H9 (cell line): ENCODE data around the gene ACTR8. TPM values are rescaled to one million over a fixed set of nuclear protein-coding genes. Genes with fewer than 3 reads are reported as not detected.

Source experiments
- DNase-seq: peaks from one replicate; pipeline ENCODE4 v3.0.0-alpha.2; 2017
- H2AFZ ChIP-seq: one replicate; pipeline ENCODE4 v1.6.1; 2013; ENCODE audit warnings: mild to moderate bottlenecking, low read length, control low read depth, moderate library complexity
- H2AK5ac ChIP-seq: 2 replicates; pipeline ENCODE4 v1.6.1; 2013; ENCODE audit warnings: low read length, control low read depth, mixed read lengths; ENCODE audit not compliant: insufficient read length
- H2BK120ac ChIP-seq: one replicate; pipeline ENCODE4 v1.6.1; 2013; ENCODE audit warnings: low read depth, mild to moderate bottlenecking, low read length, control low read depth, inconsistent platforms; ENCODE audit not compliant: poor library complexity, severe bottlenecking
- H2BK12ac ChIP-seq: 2 replicates; pipeline ENCODE4 v1.6.1; 2013; ENCODE audit warnings: low read length, control low read depth, mixed read lengths, low read depth; ENCODE audit not compliant: insufficient read length
- H2BK15ac ChIP-seq: 2 replicates; pipeline ENCODE4 v1.6.1; 2013; ENCODE audit warnings: low read depth, low read length, control low read depth
- H2BK20ac ChIP-seq: one replicate; pipeline ENCODE4 v1.6.1; 2013; ENCODE audit warnings: low read depth, mild to moderate bottlenecking, low read length, control low read depth, inconsistent platforms; ENCODE audit not compliant: poor library complexity, severe bottlenecking
- H2BK5ac ChIP-seq: 2 replicates; pipeline ENCODE4 v1.6.1; 2013; ENCODE audit warnings: low read length, control low read depth, mixed read lengths; ENCODE audit not compliant: insufficient read length
- H3K14ac ChIP-seq: 2 replicates; pipeline ENCODE4 v1.6.1; 2013; ENCODE audit warnings: low read length, control low read depth; ENCODE audit not compliant: insufficient read depth
- H3K18ac ChIP-seq: 2 replicates; pipeline ENCODE4 v1.6.1; 2013; ENCODE audit warnings: low read depth, mild to moderate bottlenecking, mixed read lengths, low read length, control low read depth; ENCODE audit not compliant: insufficient read length
- H3K23ac ChIP-seq: 2 replicates; pipeline ENCODE4 v1.6.1; 2013; ENCODE audit warnings: low read length, control low read depth, mixed read lengths, low read depth; ENCODE audit not compliant: insufficient read length
- H3K23me2 ChIP-seq: 2 replicates; pipeline ENCODE4 v1.6.1; 2013; ENCODE audit warnings: low read depth, mild to moderate bottlenecking, mixed read lengths, low read length, control low read depth; ENCODE audit not compliant: insufficient read length, poor library complexity, severe bottlenecking
- H3K27ac ChIP-seq: 2 replicates; pipeline ENCODE4 v1.5.1; 2013; ENCODE audit warnings: low read length, control low read depth, mixed read lengths, low read depth; ENCODE audit not compliant: insufficient read length
- H3K27me3 ChIP-seq: 2 replicates; pipeline ENCODE4 v1.6.1; 2013; ENCODE audit warnings: low read length, control low read depth, inconsistent platforms; ENCODE audit not compliant: insufficient read depth
- H3K4ac ChIP-seq: 2 replicates; pipeline ENCODE4 v1.6.1; 2013; ENCODE audit warnings: low read depth, mild to moderate bottlenecking, control low read depth, inconsistent platforms, low read length, moderate library complexity
- H3K4me1 ChIP-seq: 2 replicates; pipeline ENCODE4 v1.6.1; 2013; ENCODE audit warnings: low read length, control low read depth, inconsistent platforms; ENCODE audit not compliant: insufficient read depth
- H3K4me2 ChIP-seq: 2 replicates; pipeline ENCODE4 v1.6.1; 2013; ENCODE audit warnings: low read length, control low read depth, mixed read lengths; ENCODE audit not compliant: insufficient read length, insufficient read depth
- H3K56ac ChIP-seq: 2 replicates; pipeline ENCODE4 v1.6.1; 2013; ENCODE audit warnings: low read depth, mild to moderate bottlenecking, mixed read lengths, low read length, control low read depth; ENCODE audit not compliant: insufficient read length
- H3K79me1 ChIP-seq: 2 replicates; pipeline ENCODE4 v1.6.1; 2013; ENCODE audit warnings: low read depth, mild to moderate bottlenecking, moderate library complexity, low read length, control low read depth, inconsistent platforms; ENCODE audit not compliant: insufficient read depth, poor library complexity, severe bottlenecking
- H3K79me2 ChIP-seq: 2 replicates; pipeline ENCODE4 v1.6.1; 2013; ENCODE audit warnings: low read length, control low read depth, inconsistent platforms; ENCODE audit not compliant: insufficient read depth
- H3K9ac ChIP-seq: 2 replicates; pipeline ENCODE4 v1.6.1; 2013; ENCODE audit warnings: low read length, control low read depth, mixed read lengths; ENCODE audit not compliant: insufficient read length; ENCODE audit errors: extremely low read depth
- H3K9me3 ChIP-seq: one replicate; pipeline ENCODE4 v1.6.1; 2013; ENCODE audit warnings: low read depth, low read length, inconsistent platforms; ENCODE audit not compliant: control insufficient read depth
- H3T11ph ChIP-seq: one replicate; pipeline ENCODE4 v1.6.1; 2013; ENCODE audit warnings: mild to moderate bottlenecking, low read length, control low read depth, inconsistent platforms
- H4K20me1 ChIP-seq: one replicate; pipeline ENCODE4 v1.6.1; 2013; ENCODE audit not compliant: control insufficient read depth, insufficient read length, insufficient read depth
- H4K5ac ChIP-seq: 2 replicates; pipeline ENCODE4 v1.6.1; 2013; ENCODE audit warnings: low read depth, mild to moderate bottlenecking, mixed read lengths, low read length, control low read depth; ENCODE audit not compliant: insufficient read length
- H4K8ac ChIP-seq: replicated peaks from 2 replicates; pipeline ENCODE4 v1.6.1; 2013; ENCODE audit warnings: low read length, control low read depth, mixed read lengths, low read depth; ENCODE audit not compliant: insufficient read length
- H4K91ac ChIP-seq: 2 replicates; pipeline ENCODE4 v1.6.1; 2013; ENCODE audit warnings: low read depth, mild to moderate bottlenecking, moderate library complexity, mixed read lengths, low read length, control low read depth; ENCODE audit not compliant: insufficient read length
- H3K27ac Mint-ChIP-seq, 3 experiments: 2 replicates in 2 of 3; 3 replicates in 1 of 3; pipeline ENCODE4 v1.8.0; 2020 to 2021; ENCODE audit warnings: mixed read lengths in 3 of 3, mild to moderate bottlenecking in 1 of 3, moderate library complexity in 1 of 3
- H3K27me3 Mint-ChIP-seq: 2 replicates; pipeline ENCODE4 v1.8.0; 2021; ENCODE audit warnings: low read depth, mild to moderate bottlenecking, moderate library complexity, mixed read lengths
- H3K36me3 Mint-ChIP-seq, 3 experiments: 2 replicates in 2 of 3; 3 replicates in 1 of 3; pipeline ENCODE4 v1.8.0; 2020 to 2021; ENCODE audit warnings: low read depth in 3 of 3, mixed read lengths in 3 of 3; ENCODE audit not compliant: insufficient read depth in 1 of 3
- H3K4me1 Mint-ChIP-seq, 2 experiments: 2 replicates each; pipeline ENCODE4 v1.8.0; 2020; ENCODE audit warnings: mixed read lengths in 2 of 2
- H3K4me3 Mint-ChIP-seq, 2 experiments: 2 replicates in 1 of 2; 3 replicates in 1 of 2; pipeline ENCODE4 v1.8.0; 2020 to 2021; ENCODE audit warnings: mild to moderate bottlenecking in 2 of 2, mixed read lengths in 2 of 2, moderate library complexity in 1 of 2
- H3K9me3 Mint-ChIP-seq, 2 experiments: 2 replicates in 1 of 2; 3 replicates in 1 of 2; pipeline ENCODE4 v1.8.0; 2020; ENCODE audit warnings: mild to moderate bottlenecking in 2 of 2, mixed read lengths in 2 of 2, moderate library complexity in 1 of 2
- total RNA-seq: library from RNA; stranded (reverse); gene quantifications from 2 replicates; pipeline ENCODE4 v1.2.1, GENCODE V29; 2021
- TF ChIP-seq, protein P1 (sequence below): fragments of 200-600 bp; sonication (generic); conservative IDR thresholded peaks from 3 replicates; pipeline ENCODE4 v1.8.0; 2021; ENCODE audit warnings: antibody characterized with exemption, mild to moderate bottlenecking

Gene ACTR8
- total RNA-seq, 1 experiment from 2014 or later = 39.2 TPM

DNA sequence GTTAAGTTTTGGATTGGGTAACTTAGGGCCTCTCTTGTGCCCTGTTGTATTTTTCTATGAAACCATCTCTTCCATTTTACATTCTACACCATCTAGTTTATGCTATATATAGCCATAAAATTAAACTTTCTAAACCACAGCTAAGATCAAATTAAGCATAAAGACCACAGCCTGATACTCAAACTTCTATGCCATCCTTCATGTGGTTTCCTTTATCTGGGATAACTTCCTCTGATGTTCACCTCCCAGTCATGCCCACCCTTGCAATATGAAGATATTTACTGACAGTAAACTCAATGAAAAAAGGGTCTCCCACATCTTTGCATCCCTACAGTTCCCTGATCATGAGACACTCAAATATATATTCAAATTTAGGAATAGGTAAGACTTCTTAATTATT is 5.5 kb upstream of the ACTR8 start:
- no peak overlapping the region for H3K56ac ChIP-seq
- H3K9ac ChIP-seq = no peak overlapping the region
- H4K91ac ChIP-seq = no peak overlapping the region
- peaks cover 2% of the 10 kb centered on the region; the same call in 1 of the 2 replicates for H3K4me1 ChIP-seq
- H3K27ac Mint-ChIP-seq = no peak overlapping the region
- no peak overlapping the region for H2BK20ac ChIP-seq
- H3K27me3 ChIP-seq = no peaks in the 10 kb centered on the region
- no peak overlapping the region for H4K5ac ChIP-seq
- H3K23me2 ChIP-seq = peaks cover 12% of the 10 kb centered on the region
- peaks cover 8% of the 10 kb centered on the region; the same call in 1 of the 2 replicates for H3K79me2 ChIP-seq
- no peak overlapping the region for H2BK120ac ChIP-seq
- TF ChIP-seq, protein P1, sequence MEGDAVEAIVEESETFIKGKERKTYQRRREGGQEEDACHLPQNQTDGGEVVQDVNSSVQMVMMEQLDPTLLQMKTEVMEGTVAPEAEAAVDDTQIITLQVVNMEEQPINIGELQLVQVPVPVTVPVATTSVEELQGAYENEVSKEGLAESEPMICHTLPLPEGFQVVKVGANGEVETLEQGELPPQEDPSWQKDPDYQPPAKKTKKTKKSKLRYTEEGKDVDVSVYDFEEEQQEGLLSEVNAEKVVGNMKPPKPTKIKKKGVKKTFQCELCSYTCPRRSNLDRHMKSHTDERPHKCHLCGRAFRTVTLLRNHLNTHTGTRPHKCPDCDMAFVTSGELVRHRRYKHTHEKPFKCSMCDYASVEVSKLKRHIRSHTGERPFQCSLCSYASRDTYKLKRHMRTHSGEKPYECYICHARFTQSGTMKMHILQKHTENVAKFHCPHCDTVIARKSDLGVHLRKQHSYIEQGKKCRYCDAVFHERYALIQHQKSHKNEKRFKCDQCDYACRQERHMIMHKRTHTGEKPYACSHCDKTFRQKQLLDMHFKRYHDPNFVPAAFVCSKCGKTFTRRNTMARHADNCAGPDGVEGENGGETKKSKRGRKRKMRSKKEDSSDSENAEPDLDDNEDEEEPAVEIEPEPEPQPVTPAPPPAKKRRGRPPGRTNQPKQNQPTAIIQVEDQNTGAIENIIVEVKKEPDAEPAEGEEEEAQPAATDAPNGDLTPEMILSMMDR = no peak
- no peak overlapping the region for H2BK12ac ChIP-seq
- H3K4me2 ChIP-seq = no peak overlapping the region
- H3K18ac ChIP-seq = no peak overlapping the region
- no peak overlapping the region for H4K8ac ChIP-seq
- no peak overlapping the region for H2BK5ac ChIP-seq
- no peak overlapping the region for H3K23ac ChIP-seq
- no peak overlapping the region for H2BK15ac ChIP-seq
- peaks cover 18 to 19% of the 10 kb centered on the region in 2 experiments for H3K4me1 Mint-ChIP-seq
- no peak for DNase-seq
- no peaks in the 10 kb centered on the region for H3K9me3 Mint-ChIP-seq
- peaks cover 5% of the 10 kb centered on the region for H3K79me1 ChIP-seq
- no peaks in the 10 kb centered on the region for H3K9me3 ChIP-seq
- no peak overlapping the region for H3K14ac ChIP-seq
- H3T11ph ChIP-seq = no peak overlapping the region
- H3K36me3 Mint-ChIP-seq = peaks cover 6 to 26% (median 26%) of the 10 kb centered on the region in 3 experiments; a peak in 5 of 7 replicates
- H4K20me1 ChIP-seq = no peaks in the 10 kb centered on the region
- H3K27ac ChIP-seq = no peak overlapping the region
- H2AK5ac ChIP-seq = no peak overlapping the region
- no peaks in the 10 kb centered on the region for H3K27me3 Mint-ChIP-seq
- no peak overlapping the region for H3K4ac ChIP-seq
- no peak overlapping the region for H2AFZ ChIP-seq
- H3K4me3 Mint-ChIP-seq = no peak overlapping the region
